Measurements from ENCODE around the gene ID1.
"Not testable (repeated sequence)": the region's sequence is repeated elsewhere in the genome, so short reads cannot be mapped to it uniquely, and the experiment has no call there.

Gene ID1

DNA sequence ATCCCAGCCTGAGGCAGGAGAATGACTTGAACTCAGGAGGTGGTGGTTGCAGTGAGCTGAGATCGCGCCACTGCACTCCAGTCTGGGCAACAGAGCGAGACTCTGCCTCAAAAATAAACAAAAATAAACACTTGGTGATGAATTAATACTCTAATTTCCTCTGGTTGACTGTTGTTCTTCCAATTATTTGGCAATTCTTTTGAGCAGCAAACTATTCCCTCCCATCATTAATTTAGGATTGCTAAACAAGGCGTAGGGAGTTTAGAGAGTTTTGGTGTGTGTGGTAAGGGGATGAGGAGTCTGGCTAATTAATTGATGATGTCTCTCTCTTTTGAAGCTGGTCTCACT is 2.7 kb upstream of the ID1 start:
- no peak for DNase-seq (ENCODE audit: low read depth)

DNA sequence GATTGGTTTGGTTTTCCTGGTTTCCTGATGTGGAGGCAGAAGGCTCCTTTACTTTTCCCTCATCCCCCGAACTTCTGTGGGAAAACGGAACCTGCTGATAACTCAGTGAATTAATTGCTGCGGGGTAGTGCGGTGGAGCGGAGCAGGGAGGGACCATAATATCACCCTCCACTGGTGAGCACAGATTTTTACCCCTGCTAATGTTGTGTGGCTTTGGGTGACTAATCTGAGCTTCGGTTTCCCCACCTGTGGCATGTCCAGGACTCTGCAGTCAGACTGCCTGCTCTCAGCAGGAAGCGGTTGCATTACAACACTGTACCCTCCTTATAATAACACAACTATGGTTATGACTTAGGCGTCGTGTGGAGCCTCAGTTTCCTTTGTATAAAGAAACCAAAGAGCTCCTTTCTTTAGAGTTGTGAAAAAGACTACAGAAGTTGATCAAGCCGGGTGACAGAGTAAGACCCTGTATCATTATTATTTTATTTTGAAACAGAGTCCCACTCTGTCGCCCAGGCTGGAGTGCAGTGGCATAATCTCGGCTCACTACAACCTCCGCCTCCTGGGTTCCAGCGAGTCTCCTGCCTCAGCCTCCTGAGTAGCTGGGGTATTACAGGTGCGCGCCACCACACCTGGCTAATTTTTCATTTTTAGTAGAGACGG is 2.2 kb upstream of the ID1 start:
- no peak for DNase-seq (ENCODE audit: low read depth)

DNA sequence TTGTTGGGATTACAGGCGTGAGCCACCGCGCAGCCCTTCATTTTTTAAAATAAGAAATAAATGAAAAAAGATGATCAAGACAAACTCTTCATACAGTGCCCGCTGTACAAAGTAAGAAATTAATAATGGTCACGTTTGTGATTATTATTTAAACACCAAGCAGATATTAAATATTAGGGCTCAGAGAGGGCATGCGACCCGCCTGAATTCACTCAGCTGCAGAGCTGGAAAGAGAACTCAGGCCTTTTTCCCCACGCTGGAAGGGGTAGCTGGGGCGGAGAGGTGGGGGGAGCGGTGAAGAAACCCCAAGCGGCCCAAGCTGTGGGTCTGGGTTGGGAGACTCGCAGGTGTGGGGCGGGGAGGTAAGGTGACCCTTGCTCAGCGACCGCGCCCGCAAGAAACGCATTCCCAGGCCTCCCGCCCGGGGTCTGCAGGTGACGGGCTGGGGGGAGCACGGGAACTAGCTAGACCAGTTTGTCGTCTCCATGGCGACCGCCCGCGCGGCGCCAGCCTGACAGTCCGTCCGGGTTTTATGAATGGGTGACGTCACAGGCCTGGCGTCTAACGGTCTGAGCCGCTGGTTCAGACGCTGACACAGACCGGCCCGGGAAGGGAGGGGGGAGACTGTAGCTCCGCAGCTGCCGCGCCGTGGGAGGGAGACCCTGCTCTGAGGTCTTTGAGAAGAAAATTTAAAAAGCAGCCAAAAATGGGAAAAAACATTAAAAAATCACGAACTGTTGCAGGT is 1.1 kb upstream of the ID1 start:
- peak; percentile 92 for DNase-seq (ENCODE audit: low read depth)

DNA sequence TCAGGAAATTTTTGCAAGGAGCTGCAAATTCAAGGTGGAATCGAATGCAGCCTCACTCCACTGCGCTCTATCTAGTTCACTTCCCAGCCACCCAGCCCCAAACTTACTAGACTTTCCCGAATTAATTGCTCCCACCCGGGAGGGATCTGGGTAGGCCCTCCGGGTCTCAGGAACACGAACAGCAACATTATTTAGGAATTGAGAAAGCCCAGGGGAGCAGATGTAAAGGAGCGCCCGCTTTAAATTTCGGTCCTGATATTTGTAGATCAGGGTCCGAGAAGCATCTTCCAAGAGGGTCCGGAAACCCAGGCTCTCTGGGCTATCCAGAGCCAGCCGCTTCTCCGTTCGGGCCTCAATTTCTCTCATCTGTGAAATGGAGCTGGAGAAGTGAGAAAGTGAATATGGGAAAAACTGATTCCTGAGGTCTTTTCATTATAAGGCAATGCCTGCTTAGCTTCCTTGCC is 490 bp upstream of the ID1 start:
- no peak for DNase-seq (ENCODE audit: low read depth)

DNA sequence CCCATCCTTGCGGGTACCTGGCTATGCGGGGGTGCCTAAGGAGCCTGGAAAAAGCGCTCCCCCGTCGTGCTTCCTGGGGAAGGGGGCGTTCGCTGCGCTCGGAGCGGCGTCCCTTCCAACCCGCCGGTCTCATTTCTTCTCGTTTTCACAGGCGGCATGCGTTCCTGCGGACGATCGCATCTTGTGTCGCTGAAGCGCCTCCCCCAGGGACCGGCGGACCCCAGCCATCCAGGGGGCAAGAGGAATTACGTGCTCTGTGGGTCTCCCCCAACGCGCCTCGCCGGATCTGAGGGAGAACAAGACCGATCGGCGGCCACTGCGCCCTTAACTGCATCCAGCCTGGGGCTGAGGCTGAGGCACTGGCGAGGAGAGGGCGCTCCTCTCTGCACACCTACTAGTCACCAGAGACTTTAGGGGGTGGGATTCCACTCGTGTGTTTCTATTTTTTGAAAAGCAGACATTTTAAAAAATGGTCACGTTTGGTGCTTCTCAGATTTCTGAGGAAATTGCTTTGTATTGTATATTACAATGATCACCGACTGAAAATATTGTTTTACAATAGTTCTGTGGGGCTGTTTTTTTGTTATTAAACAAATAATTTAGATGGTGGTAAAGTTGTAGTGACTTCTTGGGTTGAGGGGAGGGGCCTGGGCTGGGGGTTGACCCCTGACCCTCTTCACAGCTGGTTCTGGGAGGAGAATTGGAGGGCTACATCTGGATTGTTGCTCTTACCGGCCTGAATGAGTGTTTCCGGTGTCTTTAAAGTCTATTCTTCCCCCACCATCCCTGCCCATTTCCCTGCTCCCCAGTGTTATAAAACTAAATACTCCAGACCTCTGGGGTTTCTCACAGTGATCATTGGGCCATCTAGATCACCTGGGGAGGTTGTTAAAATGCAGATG is 1.1 kb downstream of the ID1 start:
- DNase-seq (ENCODE audit: low read depth) = no peak

DNA sequence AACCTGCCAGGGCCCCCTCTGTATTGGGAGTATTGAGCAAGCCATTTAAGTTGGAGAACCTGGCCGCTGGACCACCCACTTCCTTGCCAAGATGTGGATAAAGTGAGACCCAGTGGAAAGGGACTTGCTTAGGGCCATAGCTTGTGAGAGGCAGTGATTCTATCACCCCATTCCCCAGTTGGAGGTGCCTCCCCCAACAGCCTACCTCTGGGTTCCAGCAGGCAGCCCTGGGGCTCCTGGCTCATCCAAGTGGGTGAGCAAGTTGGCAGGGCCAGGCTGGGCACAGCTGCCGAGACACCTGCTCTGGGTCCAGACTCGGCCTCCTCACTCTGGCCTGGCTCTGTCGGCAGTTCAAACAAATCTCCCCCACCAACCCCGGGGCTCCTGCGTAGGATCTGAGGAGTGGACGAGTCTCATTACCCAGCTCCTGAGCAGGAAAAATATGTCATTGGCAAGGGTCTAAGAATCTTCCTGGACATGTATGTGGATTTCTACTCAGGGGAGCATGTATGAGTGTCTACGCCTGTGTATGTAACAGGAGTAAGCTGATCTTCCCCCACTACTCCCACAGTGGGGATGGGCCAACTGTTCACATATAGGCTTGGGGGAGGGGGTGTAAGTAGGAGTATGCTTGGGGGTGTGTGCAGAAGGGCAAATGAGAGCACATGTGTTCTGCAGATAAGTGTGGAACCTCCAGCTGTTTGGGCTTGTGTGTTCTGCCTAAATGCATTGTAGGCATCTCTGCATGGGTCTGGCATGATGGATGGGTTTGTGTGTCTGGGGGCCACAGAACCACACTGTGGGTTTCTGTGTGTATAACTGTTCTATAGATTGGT is 1.9 kb downstream of the ID1 start:
- DNase-seq (ENCODE audit: low read depth) = peak; percentile 73

DNA sequence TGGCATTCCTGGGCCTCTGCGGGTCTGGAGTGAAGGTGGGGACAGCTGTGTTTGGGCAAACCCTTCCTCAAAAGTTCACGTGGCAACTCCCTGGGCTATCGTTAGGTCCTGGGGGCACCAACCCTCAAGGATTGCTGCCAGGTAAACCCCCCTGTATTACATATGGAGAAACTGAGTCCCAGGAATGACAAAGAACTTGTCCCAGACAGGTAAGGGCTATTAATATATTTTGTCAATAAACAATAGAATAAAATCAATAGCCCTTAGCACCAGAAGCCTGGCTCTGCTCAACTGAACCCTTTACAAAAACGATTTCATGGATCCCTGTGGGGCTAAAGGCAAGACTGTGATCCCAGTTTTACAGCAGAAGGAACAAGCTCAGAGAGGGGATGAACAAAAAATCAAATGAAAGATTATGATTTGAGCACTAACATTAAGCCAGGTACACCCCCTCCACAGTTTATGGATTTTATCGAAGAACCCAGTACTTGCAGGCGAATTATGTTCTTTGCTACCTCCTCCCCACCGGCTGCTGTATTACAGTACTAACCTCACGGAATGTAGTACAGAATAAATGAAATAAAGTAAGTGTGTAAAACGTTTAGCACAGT is 2.7 kb downstream of the ID1 start:
- no peak for DNase-seq (ENCODE audit: low read depth)

DNA sequence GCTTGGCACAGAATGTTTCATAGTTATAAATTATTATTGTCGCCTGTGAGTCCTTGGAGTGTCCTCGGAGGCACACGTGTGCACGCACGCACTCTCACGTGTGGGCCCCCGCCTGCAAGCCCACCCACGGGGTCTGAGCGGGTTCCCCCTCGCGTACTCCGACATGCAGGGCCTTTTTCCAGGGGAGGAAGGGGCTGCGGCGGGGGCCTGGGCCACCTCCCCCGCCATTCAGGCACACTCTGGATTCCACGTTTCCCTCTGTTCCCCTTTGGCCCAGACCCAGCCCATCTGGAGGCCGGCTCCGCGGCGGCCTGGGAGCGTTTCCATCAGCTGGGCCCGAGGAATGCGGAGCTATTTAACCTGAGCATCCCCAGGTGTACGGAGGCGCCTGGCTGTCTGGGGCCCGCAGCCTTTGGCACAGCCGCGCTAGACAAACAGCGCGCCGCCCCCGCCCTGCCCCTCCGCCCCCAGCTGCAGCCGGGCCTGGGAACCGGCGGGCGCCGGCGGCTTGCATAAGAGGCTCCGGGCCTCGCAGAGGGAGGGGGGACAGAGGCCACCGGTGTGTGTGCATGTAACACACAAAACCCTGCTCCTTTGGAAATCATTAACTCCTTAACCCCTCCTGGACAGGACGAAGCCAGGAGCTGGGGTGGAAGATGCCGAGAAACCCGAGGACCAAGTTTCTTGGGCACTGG is 3.3 kb downstream of the ID1 start:
- DNase-seq (ENCODE audit: low read depth) = no peak

DNA sequence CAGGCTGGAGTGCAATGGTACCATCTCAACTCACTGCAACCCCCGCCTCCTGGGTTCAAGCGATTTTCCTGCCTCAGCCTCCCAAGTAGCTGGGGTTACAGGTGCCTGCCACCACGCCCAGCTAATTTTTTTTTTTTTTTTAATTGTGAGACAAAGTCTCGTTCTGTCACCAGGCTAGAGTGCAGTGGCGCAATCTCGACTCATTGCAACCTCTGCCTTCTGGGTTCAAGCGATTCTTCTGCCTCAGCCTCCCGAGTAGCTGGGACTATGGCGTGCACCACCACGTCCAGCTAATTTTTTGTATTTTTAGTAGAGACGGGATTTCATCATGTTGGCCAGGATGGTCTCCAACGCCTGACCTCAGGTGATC is 7.2 kb downstream of the ID1 start:
- DNase-seq (ENCODE audit: low read depth) = not testable (repeated sequence)

DNA sequence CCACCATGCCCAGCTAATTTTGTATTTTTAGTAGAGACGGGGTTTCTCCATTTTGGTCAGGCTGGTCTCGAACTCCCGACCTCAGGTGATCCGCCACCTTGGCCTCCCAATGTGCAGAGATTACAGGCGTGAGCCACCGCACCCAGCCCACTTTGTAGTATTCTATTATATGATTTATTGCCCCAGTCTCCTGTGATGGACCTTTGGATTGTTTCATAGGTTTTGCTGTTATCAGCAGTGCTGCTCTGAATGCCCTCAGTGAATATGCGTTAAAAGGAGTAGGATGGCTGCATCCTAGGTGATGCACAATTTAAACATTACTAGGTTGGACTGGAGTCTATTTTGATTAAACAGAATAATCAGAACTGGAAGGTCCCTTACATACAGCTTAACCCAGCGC is 10.3 kb downstream of the ID1 start:
- DNase-seq (ENCODE audit: low read depth) = no peak

DNA sequence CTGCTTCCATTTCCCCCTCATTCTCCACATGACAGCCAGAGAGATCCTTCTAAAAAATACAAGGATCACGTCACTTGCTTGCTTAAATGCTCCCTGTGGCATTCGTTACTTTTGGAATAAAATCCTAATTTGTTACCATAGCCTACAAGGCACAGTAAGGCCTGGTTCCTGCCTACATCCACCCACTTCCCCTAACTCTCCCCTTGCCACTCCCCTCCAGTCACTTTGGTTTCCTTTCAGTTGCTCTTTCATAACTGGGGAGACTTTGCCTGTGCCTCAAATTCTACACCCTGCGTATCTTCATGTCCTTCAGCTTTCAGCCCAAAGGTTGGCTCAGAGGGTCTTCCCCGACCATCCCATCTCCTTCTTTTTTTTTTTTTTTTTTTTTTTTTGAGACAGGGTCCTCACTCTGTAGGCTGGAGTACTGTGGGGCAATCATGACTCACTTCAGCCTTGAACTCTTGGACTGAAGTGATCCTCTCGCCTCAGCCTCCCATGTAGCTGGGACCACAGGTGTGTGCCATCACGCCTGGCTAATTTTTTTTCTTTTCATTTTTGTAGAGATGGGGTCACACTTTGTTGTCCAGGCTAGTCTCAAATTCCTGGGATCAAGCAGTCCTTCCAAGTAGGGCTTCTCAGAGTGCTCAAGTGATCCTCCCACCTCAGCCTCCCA is 12.5 kb downstream of the ID1 start:
- DNase-seq (ENCODE audit: low read depth) = no peak

DNA sequence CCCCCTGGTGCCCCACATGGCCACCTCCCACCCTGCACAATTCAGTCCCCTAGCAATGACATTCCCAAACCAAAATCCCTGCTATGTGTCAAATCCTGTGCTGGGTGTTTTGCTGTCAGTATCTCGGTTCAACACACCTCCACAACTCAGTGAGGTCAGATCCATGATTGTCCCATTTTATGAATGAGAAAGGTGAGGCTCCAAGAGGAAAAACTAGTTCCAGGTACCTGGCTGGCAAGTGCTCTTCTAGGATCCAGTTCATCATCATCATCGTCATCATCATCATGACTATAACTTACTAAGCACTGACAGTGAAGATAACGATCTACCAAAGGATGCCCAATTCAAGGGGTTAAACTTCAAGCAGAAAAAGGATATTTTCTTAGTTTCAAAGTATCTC is 15.2 kb downstream of the ID1 start:
- no peak for DNase-seq (ENCODE audit: low read depth)

DNA sequence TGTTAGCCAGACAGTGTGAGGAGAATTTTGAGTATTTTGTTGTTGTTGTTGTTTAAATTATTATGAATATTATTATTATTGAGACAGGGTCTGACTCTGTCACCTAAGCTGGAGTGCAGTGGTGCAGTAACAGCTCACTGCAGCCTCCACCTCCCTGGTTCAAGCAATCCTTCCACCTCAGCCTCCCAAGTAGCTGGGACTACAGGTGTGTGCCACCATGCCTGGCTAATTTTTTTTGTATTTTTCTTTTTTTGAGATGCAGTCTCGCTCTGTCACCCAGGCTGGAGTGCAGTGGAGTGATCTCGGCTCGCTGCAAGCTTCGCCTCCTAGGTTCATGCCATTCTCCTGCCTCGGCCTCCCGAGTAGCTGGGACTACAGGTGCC is 18.0 kb downstream of the ID1 start:
- DNase-seq (ENCODE audit: low read depth) = not testable (repeated sequence)

DNA sequence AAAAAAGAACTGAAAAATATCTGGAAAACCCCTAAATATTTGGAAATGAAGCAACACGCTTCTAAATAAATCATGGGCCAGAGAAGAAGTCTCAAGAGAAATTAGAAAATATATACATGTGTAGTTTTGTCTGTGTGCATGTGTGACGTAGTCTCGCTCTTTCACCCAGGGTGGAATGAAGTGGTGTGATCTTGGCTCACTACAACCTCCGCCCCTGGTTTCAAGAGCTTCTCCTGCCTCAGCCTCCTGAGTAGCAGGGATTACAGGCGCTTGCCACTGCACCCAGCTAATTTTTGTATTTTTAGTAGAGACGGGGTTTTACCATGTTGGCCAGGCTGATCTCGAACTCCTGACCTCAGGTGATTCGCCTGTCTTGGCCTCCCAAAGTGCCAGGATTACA is 21.4 kb downstream of the ID1 start:
- DNase-seq (ENCODE audit: low read depth) = not testable (repeated sequence)

DNA sequence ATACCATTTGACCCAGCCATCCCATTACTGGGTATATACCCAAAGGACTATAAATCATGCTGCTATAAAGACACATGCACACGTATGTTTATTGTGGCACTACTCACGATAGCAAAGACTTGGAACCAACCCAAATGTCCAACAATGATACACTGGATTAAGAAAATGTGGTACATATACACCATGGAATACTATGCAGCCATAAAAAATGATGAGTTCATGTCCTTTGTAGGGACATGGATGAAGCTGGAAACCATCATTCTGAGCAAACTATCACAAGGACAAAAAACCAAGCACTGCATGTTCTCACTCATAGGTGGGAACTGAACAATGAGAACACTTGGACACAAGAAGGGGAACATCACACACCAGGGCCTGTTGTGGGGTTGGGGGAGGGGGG is 23.0 kb downstream of the ID1 start:
- DNase-seq (ENCODE audit: low read depth) = not testable (repeated sequence)

DNA sequence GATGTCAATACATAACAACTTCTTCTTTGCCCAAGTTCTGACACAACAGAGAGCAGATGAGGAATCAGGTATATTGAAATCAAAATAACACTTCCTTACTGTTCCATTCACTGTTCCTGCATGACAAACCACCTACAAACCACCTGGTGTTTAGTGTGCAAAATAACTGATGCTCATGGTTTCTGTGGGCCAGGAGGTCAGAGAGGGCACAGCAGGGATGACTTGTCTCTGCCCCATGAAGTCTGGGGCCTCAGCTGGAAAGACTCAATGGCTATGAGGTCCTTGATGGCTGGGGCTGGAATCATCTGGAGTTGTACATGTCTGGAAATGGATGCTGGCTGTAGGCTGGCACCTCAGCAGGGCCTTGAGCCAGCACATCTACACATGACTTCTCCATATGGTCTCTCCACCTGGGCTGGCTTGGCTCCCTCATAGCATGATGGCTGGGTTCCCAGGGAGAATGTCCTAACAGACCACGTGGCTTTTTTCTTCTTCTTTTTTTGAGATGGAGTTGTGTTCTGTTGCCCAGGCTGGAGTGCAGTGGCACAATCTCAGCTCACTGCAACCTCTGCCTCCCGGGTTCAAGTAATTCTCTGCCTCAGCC is 25.2 kb downstream of the ID1 start:
- DNase-seq (ENCODE audit: low read depth) = no peak

DNA sequence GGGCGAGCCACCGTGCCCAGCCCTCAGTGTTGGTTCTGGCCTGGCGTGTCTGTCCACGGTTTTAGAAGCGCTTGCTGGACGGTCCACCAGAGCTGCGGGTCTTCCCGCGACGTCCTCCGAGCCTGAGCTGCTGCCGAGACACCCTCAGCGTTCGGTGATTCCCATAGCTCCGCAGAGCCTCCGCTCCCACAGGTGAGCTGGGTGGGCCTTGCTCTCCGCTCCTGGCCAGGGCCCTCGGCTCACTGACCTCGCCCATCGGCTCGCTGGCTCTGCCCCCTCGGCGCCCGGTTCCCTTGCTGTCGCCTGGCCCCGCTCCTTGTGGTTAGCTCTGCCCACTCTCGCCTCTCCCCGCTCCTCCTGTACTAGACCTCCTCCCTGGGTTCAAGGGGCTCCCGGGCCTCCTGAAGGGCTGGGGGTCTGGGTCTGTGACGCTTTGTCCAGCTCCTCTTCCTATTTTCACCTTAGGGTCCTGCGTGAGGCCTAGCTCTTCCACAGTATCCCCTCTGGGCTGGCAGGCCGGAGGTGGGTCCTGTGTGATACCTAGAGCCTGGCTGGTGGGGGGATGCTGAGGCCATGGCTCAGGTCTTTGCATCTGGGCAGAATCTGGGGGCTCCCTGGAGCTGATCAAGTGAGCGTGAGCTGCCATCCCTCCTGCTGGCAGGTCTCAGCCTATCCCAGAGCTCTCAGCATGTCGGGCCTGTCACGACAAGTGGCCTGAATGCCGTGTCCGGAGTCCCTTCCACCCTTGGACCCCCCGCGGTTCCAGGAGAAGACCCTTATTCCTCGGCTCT is 27.7 kb downstream of the ID1 start:
- DNase-seq (ENCODE audit: low read depth) = no peak

DNA sequence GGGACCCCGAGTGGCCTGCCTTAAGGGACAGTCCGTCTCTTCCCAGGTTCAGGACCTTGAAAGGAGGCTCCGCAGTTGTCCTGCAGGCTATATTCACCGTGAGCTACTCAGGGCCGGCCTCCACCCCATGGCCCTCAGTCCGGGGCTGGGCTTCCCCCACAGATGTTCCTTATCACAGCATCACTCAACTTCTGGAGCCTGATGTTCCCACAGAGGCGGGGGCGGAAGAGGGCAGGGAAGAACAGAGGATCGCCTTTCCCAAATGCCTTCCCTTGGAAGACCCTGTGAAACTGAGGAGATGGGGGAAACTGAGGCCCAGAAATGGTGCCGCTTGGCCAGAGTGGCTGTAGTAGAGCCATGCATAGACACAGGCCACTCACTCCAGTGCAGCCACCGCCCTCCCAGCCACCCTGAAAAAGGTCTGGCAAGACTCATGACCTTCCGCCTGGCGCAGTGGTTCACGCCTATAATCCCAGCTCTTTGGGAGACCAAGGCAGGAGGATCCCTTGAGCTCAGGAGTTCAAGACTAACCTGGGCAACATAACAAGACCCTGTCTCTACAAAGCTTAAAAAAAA is 28.3 kb downstream of the ID1 start:
- DNase-seq (ENCODE audit: low read depth) = no peak

DNA sequence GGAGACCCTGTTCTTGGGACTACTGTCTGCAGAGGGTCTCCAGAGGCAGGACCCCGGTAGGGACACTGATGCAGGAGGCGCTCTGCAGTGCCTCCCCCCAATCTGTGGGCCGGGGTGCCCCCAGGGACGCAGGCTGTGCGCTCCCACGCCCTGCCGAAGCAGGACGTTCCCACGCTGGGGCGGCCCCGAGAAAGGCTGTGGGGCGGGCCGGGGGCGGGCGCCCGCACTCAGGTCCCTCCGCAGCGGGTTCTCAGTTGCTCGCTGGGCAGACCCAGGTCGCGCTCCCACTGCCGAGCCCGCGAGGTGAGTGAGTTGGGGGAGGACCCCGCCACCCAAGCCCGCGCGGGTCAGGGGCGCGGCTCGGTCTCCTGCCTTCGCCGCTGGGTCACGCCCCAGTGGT is 32.6 kb downstream of the ID1 start, which contains the start of gene COX4I2:
TSS of gene COX4I2 (plus strand) at position 253 of the 400 bp plus-strand sequence. CDS start 1,106 bp downstream, outside the sequence.
- DNase-seq (ENCODE audit: low read depth) = no peak

Data from fibroblast of the conjunctiva (primary cell).